HG03097 (cell line): ENCODE data around the gene UBE2L3.
A peak's percentile ranks its signal among the peaks of the same experiment; 100 is the strongest.
"Not testable (repeated sequence)": the region's sequence is repeated elsewhere in the genome, so short reads cannot be mapped to it uniquely, and the experiment has no call there.

ENCODE experiments used
- ATAC-seq: cut with Tn5 transposase; IDR thresholded peaks from one replicate; pipeline ENCODE4 v1.9.1; 2021; ENCODE audit not compliant: unreplicated experiment, low FRiP score

Gene UBE2L3

GRCh38 chr22:21641789-21642583 is 74.5 kb downstream of the UBE2L3 start, which contains the start of gene SDF2L1:
Gene SDF2L1 (plus strand): TSS chr22:21642302. CDS start chr22:21642337, 35 bp downstream.
- ATAC-seq: peak; percentile 81

- no peak for ATAC-seq
These were observed 75.3 kb downstream of the UBE2L3 start for GRCh38 chr22:21642584-21643448.

GRCh38 chr22:21643533-21644357 is 76.2 kb downstream of the UBE2L3 start:
- no peak for ATAC-seq

- ATAC-seq: not testable (repeated sequence)
These were observed 78.0 kb downstream of the UBE2L3 start for GRCh38 chr22:21645513-21645912.

- no peak for ATAC-seq
These were observed 79.4 kb downstream of the UBE2L3 start for GRCh38 chr22:21646608-21647590.

- no peak for ATAC-seq
These were observed 82.8 kb downstream of the UBE2L3 start for GRCh38 chr22:21650280-21650679.

- peak; percentile 3 for ATAC-seq
These were observed 83.5 kb downstream of the UBE2L3 start for GRCh38 chr22:21650823-21651520.

GRCh38 chr22:21651521-21652009 is 84.1 kb downstream of the UBE2L3 start:
- peak; percentile 25 for ATAC-seq

GRCh38 chr22:21652010-21652546 is 84.6 kb downstream of the UBE2L3 start:
- peak; percentile 68 for ATAC-seq

GRCh38 chr22:21652547-21653545 is 85.3 kb downstream of the UBE2L3 start:
- no peak for ATAC-seq

- no peak for ATAC-seq
These were observed 89.5 kb downstream of the UBE2L3 start for GRCh38 chr22:21657020-21657359.

GRCh38 chr22:21657360-21658032 is 90.0 kb downstream of the UBE2L3 start:
- peak; percentile 58 for ATAC-seq

GRCh38 chr22:21659864-21660525 is 92.5 kb downstream of the UBE2L3 start:
- no peak for ATAC-seq

- ATAC-seq: no peak
These were observed 93.4 kb downstream of the UBE2L3 start for GRCh38 chr22:21660904-21661303.

- no peak for ATAC-seq
These were observed 94.5 kb downstream of the UBE2L3 start for GRCh38 chr22:21661991-21662390.

- no peak for ATAC-seq
These were observed 96.2 kb downstream of the UBE2L3 start for GRCh38 chr22:21663738-21664137.
